Ishikawa (cell line): ENCODE results near the gene MRO.

Experiments
- CEBPB ChIP-seq: IDR thresholded peaks from 2 replicates; pipeline ENCODE4 v1.6.1; 2012
- CREB1 ChIP-seq: IDR thresholded peaks from 2 replicates; pipeline ENCODE4 v1.6.1; 2012; ENCODE audit warnings: low read depth
- EGR1 ChIP-seq: IDR thresholded peaks from 2 replicates; pipeline ENCODE4 v1.6.1; 2012
- EP300 ChIP-seq: IDR thresholded peaks from 2 replicates; pipeline ENCODE4 v1.6.1; 2012; ENCODE audit warnings: borderline replicate concordance
- FOXM1 ChIP-seq: IDR thresholded peaks from 2 replicates; pipeline ENCODE4 v1.6.1; 2012; ENCODE audit warnings: low read depth, borderline replicate concordance
- MAX ChIP-seq: IDR thresholded peaks from 2 replicates; pipeline ENCODE4 v1.6.1; 2012
- NFIC ChIP-seq: IDR thresholded peaks from 2 replicates; pipeline ENCODE4 v1.6.1; 2012
- RAD21 ChIP-seq: IDR thresholded peaks from 2 replicates; pipeline ENCODE4 v1.6.1; 2012; ENCODE audit warnings: low read depth
- TAF1 ChIP-seq: IDR thresholded peaks from 2 replicates; pipeline ENCODE4 v1.6.1; 2012; ENCODE audit warnings: low read depth, mild to moderate bottlenecking
- TCF12 ChIP-seq: IDR thresholded peaks from 2 replicates; pipeline ENCODE4 v1.6.1; 2012; ENCODE audit warnings: low read depth
- TEAD4 ChIP-seq: IDR thresholded peaks from 2 replicates; pipeline ENCODE4 v1.6.1; 2012
- YY1 ChIP-seq: IDR thresholded peaks from 2 replicates; pipeline ENCODE4 v1.6.1; 2012; ENCODE audit warnings: low read depth
- ZBTB7A ChIP-seq: IDR thresholded peaks from 2 replicates; pipeline ENCODE4 v1.6.1; 2012; ENCODE audit warnings: low read depth
- TF ChIP-seq, protein P1 (sequence below): IDR thresholded peaks from 2 replicates; pipeline ENCODE4 v1.6.1; 2012
- TF ChIP-seq, protein P2 (sequence below): IDR thresholded peaks from 2 replicates; pipeline ENCODE4 v1.6.1; 2012; ENCODE audit warnings: low read depth, mild to moderate bottlenecking

Gene MRO

DNA sequence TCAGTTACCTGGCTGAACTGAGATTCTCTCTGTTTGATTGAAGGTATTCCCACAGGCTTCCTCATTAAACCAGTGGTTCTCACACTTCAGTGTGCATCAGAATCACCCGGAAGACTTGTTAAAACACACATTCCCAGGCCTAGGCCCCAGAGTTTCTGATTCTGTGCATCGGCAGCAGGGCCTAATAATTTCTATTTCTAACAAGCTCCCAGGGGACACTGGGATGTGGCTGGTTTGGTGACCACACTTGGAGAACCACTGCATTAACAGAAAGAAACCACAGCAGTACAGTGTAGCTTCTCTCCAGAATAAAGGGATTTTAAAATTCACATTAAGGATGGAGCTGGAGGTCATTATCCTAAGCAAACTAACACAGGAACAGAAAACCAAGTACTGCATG is 6.5 kb downstream of the MRO start:
- TF ChIP-seq EP300 (no peak), CREB1 (no peak), FOXM1 (no peak), TCF12 (no peak), TAF1 (no peak), EGR1 (no peak), RAD21 (no peak), TEAD4 (no peak), MAX (no peak)
- TF ChIP-seq, protein P1, sequence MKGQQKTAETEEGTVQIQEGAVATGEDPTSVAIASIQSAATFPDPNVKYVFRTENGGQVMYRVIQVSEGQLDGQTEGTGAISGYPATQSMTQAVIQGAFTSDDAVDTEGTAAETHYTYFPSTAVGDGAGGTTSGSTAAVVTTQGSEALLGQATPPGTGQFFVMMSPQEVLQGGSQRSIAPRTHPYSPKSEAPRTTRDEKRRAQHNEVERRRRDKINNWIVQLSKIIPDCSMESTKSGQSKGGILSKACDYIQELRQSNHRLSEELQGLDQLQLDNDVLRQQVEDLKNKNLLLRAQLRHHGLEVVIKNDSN = no peak
- TF ChIP-seq, protein P2, sequence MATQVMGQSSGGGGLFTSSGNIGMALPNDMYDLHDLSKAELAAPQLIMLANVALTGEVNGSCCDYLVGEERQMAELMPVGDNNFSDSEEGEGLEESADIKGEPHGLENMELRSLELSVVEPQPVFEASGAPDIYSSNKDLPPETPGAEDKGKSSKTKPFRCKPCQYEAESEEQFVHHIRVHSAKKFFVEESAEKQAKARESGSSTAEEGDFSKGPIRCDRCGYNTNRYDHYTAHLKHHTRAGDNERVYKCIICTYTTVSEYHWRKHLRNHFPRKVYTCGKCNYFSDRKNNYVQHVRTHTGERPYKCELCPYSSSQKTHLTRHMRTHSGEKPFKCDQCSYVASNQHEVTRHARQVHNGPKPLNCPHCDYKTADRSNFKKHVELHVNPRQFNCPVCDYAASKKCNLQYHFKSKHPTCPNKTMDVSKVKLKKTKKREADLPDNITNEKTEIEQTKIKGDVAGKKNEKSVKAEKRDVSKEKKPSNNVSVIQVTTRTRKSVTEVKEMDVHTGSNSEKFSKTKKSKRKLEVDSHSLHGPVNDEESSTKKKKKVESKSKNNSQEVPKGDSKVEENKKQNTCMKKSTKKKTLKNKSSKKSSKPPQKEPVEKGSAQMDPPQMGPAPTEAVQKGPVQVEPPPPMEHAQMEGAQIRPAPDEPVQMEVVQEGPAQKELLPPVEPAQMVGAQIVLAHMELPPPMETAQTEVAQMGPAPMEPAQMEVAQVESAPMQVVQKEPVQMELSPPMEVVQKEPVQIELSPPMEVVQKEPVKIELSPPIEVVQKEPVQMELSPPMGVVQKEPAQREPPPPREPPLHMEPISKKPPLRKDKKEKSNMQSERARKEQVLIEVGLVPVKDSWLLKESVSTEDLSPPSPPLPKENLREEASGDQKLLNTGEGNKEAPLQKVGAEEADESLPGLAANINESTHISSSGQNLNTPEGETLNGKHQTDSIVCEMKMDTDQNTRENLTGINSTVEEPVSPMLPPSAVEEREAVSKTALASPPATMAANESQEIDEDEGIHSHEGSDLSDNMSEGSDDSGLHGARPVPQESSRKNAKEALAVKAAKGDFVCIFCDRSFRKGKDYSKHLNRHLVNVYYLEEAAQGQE = no peak

GRCh38 chr18:50812834-50813233 is 7.0 kb downstream of the MRO start:
- TF ChIP-seq YY1 (no peak), CREB1 (no peak), NFIC (no peak), TEAD4 (no peak)

- TF ChIP-seq TCF12 (no peak), ZBTB7A (no peak), CEBPB (no peak), RAD21 (no peak), MAX (no peak), YY1 (no peak), TAF1 (no peak), FOXM1 (no peak)
- TF ChIP-seq, protein P2 = no peak
Observed at GRCh38 chr18:50807176-50807575, 12.6 kb downstream of the MRO start.

- TF ChIP-seq, protein P2 = no peak
- TF ChIP-seq CREB1 (no peak), YY1 (no peak), ZBTB7A (no peak), TAF1 (no peak), EGR1 (no peak), TCF12 (no peak), RAD21 (no peak), FOXM1 (no peak), TEAD4 (no peak), MAX (no peak)
- TF ChIP-seq, protein P1 = no peak
Observed at GRCh38 chr18:50806208-50806616, 13.6 kb downstream of the MRO start.

- TF ChIP-seq CEBPB = no peak
- TF ChIP-seq YY1 = no peak
- TF ChIP-seq CREB1 = no peak
- TF ChIP-seq, protein P2 = no peak
- TF ChIP-seq TCF12 = no peak
- no peak for TF ChIP-seq RAD21
- TF ChIP-seq EP300 = no peak
- TF ChIP-seq, protein P1 = no peak
- no peak for TF ChIP-seq TAF1
- TF ChIP-seq ZBTB7A = no peak
- TF ChIP-seq TEAD4 = no peak
Observed at GRCh38 chr18:50805732-50806131, 14.1 kb downstream of the MRO start.
